Ovary (tissue), 3 donors: Measurements from ENCODE around the gene NEMP1.

Experiments used
- CTCF ChIP-seq, 3 donors: fragments of 450-650 bp in 2 of 3; fragments of 200-600 bp in 1 of 3; IDR thresholded peaks; one replicate each; pipeline versions ENCODE4 v1.5.1 to v1.8.0; 2016 to 2022; ENCODE audit warnings: antibody characterized with exemption in 3 of 3, mild to moderate bottlenecking in 1 of 3
- EP300 ChIP-seq: sonication (generic); formaldehyde crosslinking; IDR thresholded peaks from one replicate; pipeline ENCODE4 v1.6.1; 2017; ENCODE audit warnings: antibody characterized with exemption
- POLR2A ChIP-seq: fragments of 450-650 bp; IDR thresholded peaks from one replicate; pipeline ENCODE4 v1.6.1; 2017; ENCODE audit warnings: antibody characterized with exemption, mild to moderate bottlenecking, moderate library complexity
- donor health status: DM: no; HTN: no; CAD: no.

- no peak for TF ChIP-seq CTCF (IDR thresholded peaks at IDR 0.05)
- no peak for TF ChIP-seq POLR2A
- TF ChIP-seq EP300: no peak
These were observed 53.4 kb downstream of the NEMP1 start for GRCh38 chr12:57025196-57025595.
